Neural crest cell (in vitro differentiated cells): ENCODE data around the gene CES4A. TPM values are rescaled to one million over a fixed set of nuclear protein-coding genes. Genes with fewer than 3 reads are reported as not detected.

Experiments used
- DNase-seq: peaks from one replicate; pipeline ENCODE4 v3.0.0; 2021; ENCODE audit warnings: low read depth, mixed read lengths, low spot score
- H3K27ac Mint-ChIP-seq: one replicate; pipeline ENCODE4 v1.8.0; 2021; ENCODE audit warnings: mild to moderate bottlenecking, mixed read lengths; ENCODE audit not compliant: unreplicated experiment
- H3K27me3 Mint-ChIP-seq: 2 replicates; pipeline ENCODE4 v1.8.0; 2021; ENCODE audit warnings: low read depth, mild to moderate bottlenecking, mixed read lengths
- H3K36me3 Mint-ChIP-seq: 2 replicates; pipeline ENCODE4 v1.8.0; 2021; ENCODE audit warnings: low read depth, mild to moderate bottlenecking, mixed read lengths
- H3K4me1 Mint-ChIP-seq: 2 replicates; pipeline ENCODE4 v1.8.0; 2021; ENCODE audit warnings: mixed read lengths
- H3K4me3 Mint-ChIP-seq: one replicate; pipeline ENCODE4 v1.8.0; 2021; ENCODE audit warnings: mild to moderate bottlenecking, mixed read lengths
- H3K9me3 Mint-ChIP-seq: 2 replicates; pipeline ENCODE4 v1.8.0; 2021; ENCODE audit warnings: mixed read lengths
- CTCF ChIP-seq: fragments of 200-600 bp; sonication (generic); conservative IDR thresholded peaks from 2 replicates; pipeline ENCODE4 v1.5.0; 2021; ENCODE audit warnings: antibody characterized with exemption, mild to moderate bottlenecking
- total RNA-seq: library from RNA; stranded (reverse); gene quantifications from 2 replicates; pipeline ENCODE4 v1.2.1, GENCODE V29; 2021

The CES4A gene
- total RNA-seq, 1 donor from 2014 or later = 1.8 TPM

GRCh38 chr16:67013233-67013822 lies 24.9 kb downstream of the CES4A start:
- no peak overlapping the region for H3K27ac Mint-ChIP-seq
- no peak for TF ChIP-seq CTCF
- H3K36me3 Mint-ChIP-seq = no peaks in the 10 kb centered on the region
- DNase-seq = no peak
- peaks cover 33% of the 10 kb centered on the region for H3K27me3 Mint-ChIP-seq
- H3K4me3 Mint-ChIP-seq = peak overlapping the region; percentile 1
- no peaks in the 10 kb centered on the region for H3K9me3 Mint-ChIP-seq
- peaks cover 6% of the 10 kb centered on the region for H3K4me1 Mint-ChIP-seq

- no peak overlapping the region for H3K4me3 Mint-ChIP-seq
- peaks cover 6% of the 10 kb centered on the region for H3K4me1 Mint-ChIP-seq
- peak; percentile 48 for TF ChIP-seq CTCF
- peak; percentile 58 for DNase-seq
- H3K9me3 Mint-ChIP-seq = no peaks in the 10 kb centered on the region
- no peaks in the 10 kb centered on the region for H3K36me3 Mint-ChIP-seq
- H3K27ac Mint-ChIP-seq = no peak overlapping the region
- peaks cover 33% of the 10 kb centered on the region for H3K27me3 Mint-ChIP-seq
Measured at GRCh38 chr16:67013823-67014633, 25.6 kb downstream of the CES4A start.

- no peaks in the 10 kb centered on the region for H3K36me3 Mint-ChIP-seq
Measured at GRCh38 chr16:67014634-67015312, 26.4 kb downstream of the CES4A start.

GRCh38 chr16:67015313-67015731 lies 26.9 kb downstream of the CES4A start:
- Mint-ChIP-seq H3K4me1 (peaks cover 6% of the 10 kb centered on the region), H3K27me3 (peaks cover 33% of the 10 kb centered on the region), H3K9me3 (no peaks in the 10 kb centered on the region), H3K36me3 (no peaks in the 10 kb centered on the region), H3K27ac (no peak overlapping the region), H3K4me3 (no peak overlapping the region)
- DNase-seq = no peak
- no peak for TF ChIP-seq CTCF

More at GRCh38 chr16:67014634-67015312, 26.4 kb downstream of the CES4A start:
- Mint-ChIP-seq H3K4me1 (peaks cover 6% of the 10 kb centered on the region), H3K4me3 (peak overlapping the region; percentile 25), H3K27me3 (peaks cover 33% of the 10 kb centered on the region), H3K9me3 (no peaks in the 10 kb centered on the region), H3K27ac (no peak overlapping the region)
- TF ChIP-seq CTCF = no peak
- no peak for DNase-seq

- Mint-ChIP-seq H3K27me3 (peaks cover 33% of the 10 kb centered on the region), H3K4me3 (peak overlapping the region; percentile 41), H3K27ac (peak overlapping the region; percentile 84), H3K4me1 (peaks cover 6% of the 10 kb centered on the region), H3K9me3 (no peaks in the 10 kb centered on the region), H3K36me3 (no peaks in the 10 kb centered on the region)
- TF ChIP-seq CTCF = no peak
- DNase-seq = no peak
Measured at GRCh38 chr16:67016143-67016542, 27.8 kb downstream of the CES4A start.
